Activated T-cell treated with anti-CD3 and anti-CD28 coated beads for 48 hours (primary cell): ENCODE data around the gene KCNJ4.
"Not testable (repeated sequence)": the region's sequence is repeated elsewhere in the genome, so short reads cannot be mapped to it uniquely, and the experiment has no call there.

Source experiments
- DNase-seq: peaks from one replicate; pipeline ENCODE4 v3.0.0-alpha.2; 2020; ENCODE audit warnings: low read depth

KCNJ4 gene

GRCh38 chr22:38412435-38413084 lies 42.4 kb downstream of the KCNJ4 start:
- peak; percentile 51 for DNase-seq

GRCh38 chr22:38411016-38411415 lies 44.0 kb downstream of the KCNJ4 start:
- no peak for DNase-seq

GRCh38 chr22:38409916-38410315 lies 45.1 kb downstream of the KCNJ4 start:
- not testable (repeated sequence) for DNase-seq

DNA sequence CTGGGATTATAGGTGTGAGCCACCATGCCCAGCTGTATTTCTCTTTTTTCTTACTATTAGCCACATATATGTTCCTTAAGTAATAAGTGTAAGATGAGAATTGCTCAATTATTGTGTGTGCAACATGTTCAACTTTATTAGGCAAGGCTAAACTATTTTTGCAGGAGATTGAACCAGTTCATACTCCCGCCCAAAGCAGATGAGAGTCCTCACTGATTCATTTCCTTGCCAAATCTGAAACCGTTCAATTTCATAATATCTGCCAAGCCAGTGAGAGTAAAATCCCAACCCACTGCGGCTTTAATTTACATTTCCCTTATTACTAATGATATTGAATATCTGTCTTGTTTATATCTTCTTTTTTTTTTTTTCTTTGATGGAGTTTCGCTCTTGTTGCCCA lies 48.4 kb downstream of the KCNJ4 start:
- DNase-seq = no peak

GRCh38 chr22:38404419-38404818 lies 50.6 kb downstream of the KCNJ4 start:
- no peak for DNase-seq

- DNase-seq = no peak
Observed at GRCh38 chr22:38403812-38404211, 51.2 kb downstream of the KCNJ4 start.

GRCh38 chr22:38402204-38402603 lies 52.8 kb downstream of the KCNJ4 start:
- DNase-seq = no peak

GRCh38 chr22:38401336-38402084 lies 53.5 kb downstream of the KCNJ4 start:
- DNase-seq = no peak

DNA sequence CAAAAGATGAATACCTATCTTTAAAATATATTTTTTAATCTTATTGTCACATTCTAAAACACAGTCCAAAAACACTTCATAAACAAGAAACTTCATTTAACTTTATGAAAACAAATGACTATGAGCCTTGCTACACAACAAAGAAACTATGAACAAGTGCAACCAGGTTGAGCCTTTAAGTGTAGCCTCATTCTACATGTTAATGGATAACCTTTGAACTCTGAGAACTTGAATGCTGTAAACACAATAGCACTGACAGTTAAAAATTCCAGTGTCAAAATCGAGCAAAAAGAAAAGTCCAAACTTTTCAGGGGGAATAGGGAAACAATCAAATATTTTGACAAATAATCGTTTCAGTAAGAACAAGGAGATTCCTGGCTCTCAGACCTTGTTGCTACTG lies 54.7 kb downstream of the KCNJ4 start:
- not testable (repeated sequence) for DNase-seq

- DNase-seq = peak; percentile 78
Observed at GRCh38 chr22:38398609-38399461, 56.2 kb downstream of the KCNJ4 start.

DNA sequence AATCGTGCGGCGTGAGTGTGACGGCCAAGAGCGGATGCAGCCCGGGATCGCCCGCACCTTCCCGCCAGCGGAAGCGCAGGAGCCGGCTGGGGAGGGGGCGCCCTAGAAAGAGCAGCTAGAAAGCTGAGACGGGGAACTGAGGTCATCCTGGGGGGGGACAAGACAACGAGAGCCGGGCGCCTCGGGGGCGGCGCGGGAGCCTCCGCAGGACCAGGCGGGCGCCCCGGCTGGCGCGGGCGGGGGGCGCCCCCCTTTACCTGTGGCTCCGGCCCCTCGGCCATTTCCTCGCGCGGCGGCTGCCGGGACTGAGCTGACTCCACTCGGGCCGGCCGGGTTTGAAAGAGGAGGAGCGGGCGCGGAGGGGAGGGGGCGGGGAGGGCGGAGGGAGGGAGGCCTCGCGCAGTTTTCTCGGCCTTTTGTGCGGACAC lies 56.8 kb downstream of the KCNJ4 start:
- DNase-seq = peak; percentile 30

DNA sequence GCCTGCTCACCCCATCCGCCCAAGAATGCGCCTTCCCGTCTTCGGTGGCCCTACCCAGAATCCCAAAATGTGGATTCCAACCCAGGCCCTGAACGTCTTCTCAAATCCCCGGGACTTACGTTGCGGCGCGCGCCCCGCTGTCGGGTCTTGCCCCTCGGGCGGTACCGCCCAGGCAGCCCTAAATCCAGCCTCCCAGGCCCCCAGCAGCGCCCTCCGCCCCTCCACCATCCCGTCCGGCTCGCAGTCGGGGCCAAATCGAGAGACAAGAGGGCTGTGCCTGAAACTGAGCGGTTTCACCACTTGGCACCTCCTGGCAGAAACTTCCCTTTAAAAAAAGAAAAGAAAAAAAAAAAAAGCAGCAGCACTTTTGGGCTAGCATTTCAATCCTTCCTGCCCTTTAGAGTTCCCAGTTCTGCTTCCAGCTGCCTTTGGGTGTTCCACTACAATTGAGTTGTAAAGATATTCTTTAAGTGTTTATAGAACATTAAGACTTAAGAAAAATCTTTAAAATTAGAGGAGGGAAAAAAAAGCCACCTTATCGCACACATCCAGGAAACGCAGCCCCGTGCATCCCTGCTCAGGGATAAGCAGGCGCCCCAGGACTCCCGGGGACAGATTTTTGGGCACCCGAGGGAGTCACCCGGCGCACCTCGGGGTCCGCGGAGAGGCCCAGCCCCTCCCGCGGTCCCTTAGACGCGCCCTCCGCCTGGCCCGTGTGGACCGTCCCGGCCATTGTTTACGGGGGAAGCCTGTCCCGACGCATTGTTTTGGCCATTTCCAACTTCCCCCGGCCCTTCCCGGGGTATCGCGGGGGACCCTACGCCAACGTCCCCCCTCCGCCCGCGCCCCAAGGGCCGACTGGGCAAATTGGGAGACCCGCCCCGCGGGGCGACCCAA lies 57.6 kb downstream of the KCNJ4 start:
- no peak for DNase-seq

GRCh38 chr22:38396440-38397069 lies 58.4 kb downstream of the KCNJ4 start:
- not testable (repeated sequence) for DNase-seq

DNA sequence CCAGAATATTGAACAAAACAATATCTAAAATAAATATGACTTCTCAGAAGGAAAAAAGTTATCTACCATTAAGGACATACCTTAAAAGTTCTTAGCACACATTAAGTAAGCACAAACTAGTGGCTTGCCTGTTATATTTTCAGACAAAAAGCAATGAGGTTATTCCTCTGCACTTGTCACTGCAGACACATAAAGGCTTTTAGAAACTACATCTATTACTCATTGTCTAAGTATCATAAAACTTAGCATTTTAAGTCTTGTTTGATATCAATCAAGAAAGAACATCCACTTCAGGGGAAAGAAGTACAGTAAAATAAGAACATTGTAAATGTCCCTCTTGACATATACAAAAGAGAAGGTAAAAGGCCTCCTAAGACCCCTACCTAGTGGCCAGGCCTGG lies 59.1 kb downstream of the KCNJ4 start:
- DNase-seq = not testable (repeated sequence)

- DNase-seq = not testable (repeated sequence)
Observed at GRCh38 chr22:38394929-38395624, 59.9 kb downstream of the KCNJ4 start.

DNA sequence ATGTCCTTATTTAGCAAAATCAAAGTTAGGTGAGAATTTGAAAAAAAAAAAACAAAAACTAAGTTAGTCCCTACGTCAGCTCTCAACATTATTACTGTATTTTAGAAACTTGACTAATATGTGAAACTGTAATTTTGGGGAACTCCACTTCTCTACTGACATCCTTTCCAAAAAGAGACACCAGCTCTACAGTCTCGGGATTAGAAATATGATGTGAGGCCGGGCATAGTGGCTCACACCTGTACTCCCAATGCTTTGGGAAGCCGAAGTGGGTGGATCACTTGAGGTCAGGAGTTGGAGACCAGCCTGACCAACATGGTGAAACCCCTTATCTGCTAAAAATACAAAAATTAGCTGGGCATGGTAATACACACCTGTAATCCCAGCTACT lies 65.6 kb downstream of the KCNJ4 start:
- not testable (repeated sequence) for DNase-seq

DNA sequence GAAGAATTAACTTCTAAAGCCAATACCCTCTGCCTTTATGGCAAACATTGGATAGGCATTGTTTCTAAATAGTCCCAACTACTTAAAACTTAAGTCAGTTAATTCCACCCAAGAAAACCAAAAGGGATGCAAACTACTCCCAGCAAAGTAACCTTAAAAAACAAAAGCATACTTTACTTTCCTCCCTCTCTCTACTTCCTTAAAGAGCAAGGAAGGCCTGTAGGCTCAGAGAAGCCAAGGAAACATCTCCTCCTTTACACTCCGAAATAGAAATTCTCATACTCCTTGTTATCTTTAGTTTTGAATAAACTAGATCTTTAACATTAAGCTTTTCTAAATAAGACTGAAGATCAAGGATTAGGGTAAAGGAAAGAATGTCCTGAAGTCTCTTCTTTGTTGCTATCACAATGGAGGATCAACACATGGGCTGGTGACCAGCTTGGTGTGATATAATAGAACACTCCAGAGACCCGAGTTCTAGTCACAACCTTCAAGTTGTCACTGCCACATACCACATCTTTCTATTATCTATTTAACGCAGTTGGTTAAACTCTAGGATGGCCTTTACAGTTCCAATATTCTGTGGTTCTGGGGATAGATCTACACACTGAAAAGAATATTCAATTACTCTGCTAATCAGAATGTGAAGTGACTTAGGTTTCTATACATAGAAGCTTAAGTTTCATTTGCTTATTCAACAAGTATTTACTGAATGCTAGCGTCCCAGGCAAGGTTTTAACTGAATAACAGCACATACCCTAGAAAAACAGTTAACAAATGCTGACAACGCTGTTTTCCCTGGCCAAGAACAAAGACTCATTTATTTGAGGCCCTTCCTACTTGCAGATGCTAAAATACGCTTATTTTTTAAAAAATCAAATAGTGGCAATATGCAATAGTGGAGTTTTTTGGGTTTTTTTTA lies 66.2 kb downstream of the KCNJ4 start:
- not testable (repeated sequence) for DNase-seq

DNA sequence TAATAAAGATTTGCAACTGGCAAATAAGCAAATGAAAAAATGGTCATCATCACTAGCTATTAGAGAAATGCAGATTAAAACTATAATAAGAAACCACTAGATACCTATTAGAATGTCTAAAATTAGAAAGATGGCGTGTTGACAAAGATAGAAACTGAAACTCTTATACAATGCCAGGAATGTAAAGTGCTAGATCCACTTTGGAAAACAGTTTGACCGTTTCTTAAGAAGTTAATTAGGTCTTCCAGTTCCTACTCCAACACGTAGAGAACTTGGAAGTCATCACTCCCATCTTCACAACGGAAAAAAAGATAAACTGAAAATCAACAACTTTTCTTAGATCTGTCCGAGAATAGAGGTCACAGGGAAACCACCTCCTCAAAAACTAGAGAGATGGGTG lies 68.1 kb downstream of the KCNJ4 start:
- not testable (repeated sequence) for DNase-seq

DNA sequence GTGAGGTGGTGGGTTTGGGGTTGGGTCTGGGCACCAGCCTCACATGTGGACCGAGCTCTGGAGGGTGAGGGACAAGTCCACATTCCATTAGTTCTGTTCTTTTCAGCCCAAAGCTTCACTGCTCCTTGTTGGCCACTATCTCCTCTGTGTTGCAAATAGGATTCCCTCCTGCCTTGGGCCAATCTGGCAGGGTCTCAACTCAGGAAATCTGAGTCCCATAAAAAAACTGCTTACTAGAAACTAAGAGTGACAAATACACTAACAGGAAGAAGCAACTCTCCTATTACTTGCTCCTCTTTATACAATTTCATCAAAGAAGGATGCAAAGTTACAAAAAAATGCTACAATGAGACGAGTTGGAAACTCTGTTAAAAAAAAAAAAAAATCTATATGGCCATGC lies 71.6 kb downstream of the KCNJ4 start:
- no peak for DNase-seq
